Gastroesophageal sphincter (tissue), 4 donors: Measurements from ENCODE around the gene NR2E1. TPM values are rescaled to one million over a fixed set of nuclear protein-coding genes. Genes with fewer than 3 reads are reported as not detected.

Experiments
- ATAC-seq: fragments of 150-250 bp; one replicate; pipeline ENCODE4 v1.9.1; 2016; ENCODE audit warnings: mild to moderate bottlenecking, moderate library complexity
- H3K27ac ChIP-seq, 4 donors: fragments of 200-600 bp; sonication (generic) in 3 of 4; 1 replicate in 3 of 4; 2 replicates in 1 of 4; pipeline ENCODE4 v1.5.1; 2016 to 2019
- H3K27me3 ChIP-seq: fragments of 200-600 bp; sonication (generic); one replicate; pipeline ENCODE4 v1.5.1; 2019
- H3K36me3 ChIP-seq, 2 donors: fragments of 200-600 bp; sonication (generic); one replicate each; pipeline ENCODE4 v1.5.1; 2019; ENCODE audit warnings: control low read depth in 1 of 2
- H3K4me1 ChIP-seq, 3 donors: fragments of 200-600 bp; sonication (generic); 1 replicate in 2 of 3; 2 replicates in 1 of 3; pipeline ENCODE4 v1.5.1; 2016 to 2019; ENCODE audit warnings: control low read depth in 2 of 3
- H3K4me3 ChIP-seq, 2 donors: fragments of 200-600 bp; sonication (generic); one replicate each; pipeline ENCODE4 v1.5.1; 2019; ENCODE audit warnings: mild to moderate bottlenecking in 1 of 2, moderate library complexity in 1 of 2
- H3K9me3 ChIP-seq, 3 donors: fragments of 200-600 bp; sonication (generic); one replicate each; pipeline ENCODE4 v1.5.1; 2017 to 2019; ENCODE audit warnings: control low read depth in 2 of 3
- EP300 ChIP-seq: sonication (generic); formaldehyde crosslinking; IDR thresholded peaks from one replicate; pipeline ENCODE4 v1.6.1; 2017; ENCODE audit warnings: antibody characterized with exemption, mild to moderate bottlenecking
- POLR2A ChIP-seq, 2 donors: fragments of 450-650 bp; IDR thresholded peaks; one replicate each; pipeline ENCODE4 v1.6.1; 2017; ENCODE audit warnings: antibody characterized with exemption in 2 of 2, mild to moderate bottlenecking in 2 of 2, moderate library complexity in 1 of 2
- POLR2AphosphoS5 ChIP-seq: sonication (generic); formaldehyde crosslinking; IDR thresholded peaks from one replicate; pipeline ENCODE4 v1.6.1; 2017; ENCODE audit warnings: antibody characterized with exemption
- WGBS, 2 donors: methylation state at CpG; one replicate each; pipeline ENCODE4 v1.1.5; 2018; ENCODE audit warnings: low coverage in 1 of 2; 5-methylcytosine and 5-hydroxymethylcytosine counted together
- total RNA-seq, 4 donors: library from RNA; depleted of rRNA; stranded (reverse); fragments of >200 nt; gene quantifications; one replicate each; pipeline ENCODE4 v1.1.0, GENCODE V29; 2016
- TF ChIP-seq, protein P1 (sequence below), 4 experiments: fragments of 200-600 bp in 2 of 4; fragments of 450-650 bp in 2 of 4; sonication (generic) in 1 of 4; IDR thresholded peaks; one replicate each; pipeline ENCODE4 v1.5.1; 2017 to 2019; ENCODE audit warnings: antibody characterized with exemption in 4 of 4, mild to moderate bottlenecking in 2 of 4, moderate library complexity in 2 of 4

NR2E1 gene
- total RNA-seq, 4 donors from 2014 or later = not detected

DNA sequence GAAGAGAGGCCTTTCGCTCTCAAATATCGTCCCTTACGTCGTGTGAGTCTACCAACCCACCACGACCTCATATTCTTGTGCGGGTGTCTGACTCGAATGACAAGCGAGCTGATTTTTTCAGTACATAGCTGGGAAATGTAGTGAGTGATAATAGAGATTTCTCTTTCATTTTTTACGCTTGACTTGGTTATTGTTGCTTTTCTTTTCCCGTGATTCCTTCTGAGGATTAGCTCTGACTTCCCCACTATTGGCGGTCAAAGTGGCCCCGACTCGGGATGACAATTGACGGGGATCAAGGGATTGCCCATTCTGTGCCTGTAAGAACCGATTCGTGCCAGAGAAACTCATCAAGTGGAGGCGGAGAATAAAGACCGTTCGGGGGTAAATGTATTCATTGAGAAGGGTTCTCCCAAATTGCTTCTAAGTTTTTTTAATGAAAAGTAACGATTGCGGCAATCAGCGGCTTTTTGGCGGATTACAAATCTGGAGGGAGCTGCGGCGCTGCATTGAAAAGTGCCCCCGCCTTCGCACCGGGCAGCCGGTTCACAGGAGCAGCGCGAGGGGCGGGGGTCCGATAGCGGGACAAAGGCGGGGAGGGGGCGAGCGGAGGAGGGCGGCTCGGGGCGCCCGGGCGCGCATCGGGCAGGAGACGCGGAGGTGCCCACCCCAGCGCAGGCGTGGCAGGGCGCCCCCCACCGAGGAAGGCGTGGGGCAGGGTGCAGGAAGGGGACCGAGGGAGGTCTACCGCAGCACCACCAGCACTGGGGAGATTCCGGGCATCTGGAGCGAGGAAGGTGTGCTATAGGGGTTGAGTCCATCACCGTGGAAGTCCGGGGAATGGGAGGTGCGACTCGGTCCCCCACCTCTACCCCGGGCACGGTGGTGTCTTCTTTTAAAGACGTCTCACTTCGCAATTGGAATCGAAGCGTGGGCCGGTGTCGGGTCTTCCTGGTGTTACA is 46.7 kb upstream of the NR2E1 start:
- Histone ChIP-seq H3K27me3 (peaks cover 100% of the 10 kb centered on the region), H3K4me1 (peaks cover 0 to 49% (median 29%) of the 10 kb centered on the region in 3 donors), H3K36me3 (no peaks in the 10 kb centered on the region), H3K4me3 (peak overlapping the region; percentile 3 to 68), H3K9me3 (peaks cover 0 to under 1% (median 0%) of the 10 kb centered on the region in 3 donors), H3K27ac (no peak overlapping the region)
- ATAC-seq = no peak
- TF ChIP-seq, protein P1, sequence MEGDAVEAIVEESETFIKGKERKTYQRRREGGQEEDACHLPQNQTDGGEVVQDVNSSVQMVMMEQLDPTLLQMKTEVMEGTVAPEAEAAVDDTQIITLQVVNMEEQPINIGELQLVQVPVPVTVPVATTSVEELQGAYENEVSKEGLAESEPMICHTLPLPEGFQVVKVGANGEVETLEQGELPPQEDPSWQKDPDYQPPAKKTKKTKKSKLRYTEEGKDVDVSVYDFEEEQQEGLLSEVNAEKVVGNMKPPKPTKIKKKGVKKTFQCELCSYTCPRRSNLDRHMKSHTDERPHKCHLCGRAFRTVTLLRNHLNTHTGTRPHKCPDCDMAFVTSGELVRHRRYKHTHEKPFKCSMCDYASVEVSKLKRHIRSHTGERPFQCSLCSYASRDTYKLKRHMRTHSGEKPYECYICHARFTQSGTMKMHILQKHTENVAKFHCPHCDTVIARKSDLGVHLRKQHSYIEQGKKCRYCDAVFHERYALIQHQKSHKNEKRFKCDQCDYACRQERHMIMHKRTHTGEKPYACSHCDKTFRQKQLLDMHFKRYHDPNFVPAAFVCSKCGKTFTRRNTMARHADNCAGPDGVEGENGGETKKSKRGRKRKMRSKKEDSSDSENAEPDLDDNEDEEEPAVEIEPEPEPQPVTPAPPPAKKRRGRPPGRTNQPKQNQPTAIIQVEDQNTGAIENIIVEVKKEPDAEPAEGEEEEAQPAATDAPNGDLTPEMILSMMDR (IDR thresholded peaks at IDR 0.05) = no peak
- TF ChIP-seq POLR2A (IDR thresholded peaks at IDR 0.05) (no peak), POLR2AphosphoS5 (no peak), EP300 (no peak)
- WGBS, 2 donors = 4 to 7% methylated on average over 21 to 34 of the region's 67 CpGs

DNA sequence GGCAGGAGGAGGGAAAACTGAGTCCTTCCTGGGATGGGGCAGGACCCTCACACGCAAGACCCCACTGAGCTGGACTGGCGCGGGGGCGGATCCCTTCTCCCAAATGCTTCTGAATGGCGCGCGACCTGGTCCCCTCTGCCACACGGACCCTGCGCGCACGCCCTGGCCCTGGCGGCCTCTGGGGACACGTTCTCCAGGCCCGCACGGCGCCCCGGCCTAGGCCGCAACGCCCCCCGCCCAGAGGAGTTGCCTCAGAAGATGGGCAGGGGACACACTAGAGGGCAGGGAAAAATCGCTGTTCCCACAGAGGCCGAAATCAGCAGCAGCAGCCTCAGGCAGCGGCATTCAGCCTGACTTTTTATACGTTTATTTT is 46.1 kb upstream of the NR2E1 start:
- Histone ChIP-seq H3K4me1 (peaks cover 0 to 43% (median 28%) of the 10 kb centered on the region in 3 donors), H3K27me3 (peaks cover 100% of the 10 kb centered on the region), H3K36me3 (no peaks in the 10 kb centered on the region), H3K9me3 (peaks cover 0 to 7% (median 0%) of the 10 kb centered on the region in 3 donors), H3K4me3 (no peak overlapping the region), H3K27ac (no peak overlapping the region)
- ATAC-seq = no peak
- 80 to 82% methylated on average over 1 to 4 of the region's 24 CpGs for WGBS, 2 donors
- TF ChIP-seq EP300 = no peak

DNA sequence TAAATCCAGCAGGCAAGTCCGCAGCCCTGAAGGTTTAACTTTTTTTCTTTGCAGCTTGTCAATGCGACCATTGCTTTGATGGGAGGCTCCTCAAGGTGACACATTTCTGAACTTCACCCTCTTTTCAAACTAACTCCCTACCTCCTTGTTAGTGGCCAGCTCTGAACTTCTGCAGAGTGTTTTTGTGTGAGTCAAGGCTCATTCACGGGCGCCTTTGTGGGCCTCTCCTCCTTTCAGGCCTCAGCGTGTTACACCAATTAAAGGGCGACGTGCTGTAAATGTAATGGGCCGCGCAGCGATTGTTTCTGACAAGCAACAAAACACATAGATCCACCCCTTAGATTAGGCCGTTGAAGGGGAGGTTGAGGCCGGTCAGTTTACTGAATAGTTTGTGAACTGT is 45.5 kb upstream of the NR2E1 start:
- Histone ChIP-seq H3K4me3 (no peak overlapping the region), H3K9me3 (peaks cover 0 to 8% (median 0%) of the 10 kb centered on the region in 3 donors), H3K27ac (no peak overlapping the region), H3K36me3 (no peaks in the 10 kb centered on the region), H3K27me3 (peaks cover 100% of the 10 kb centered on the region), H3K4me1 (peaks cover 0 to 37% (median 23%) of the 10 kb centered on the region in 3 donors)
- 83 to 88% methylated on average over 1 to 11 of the region's 12 CpGs for WGBS, 2 donors
- ATAC-seq = no peak
- TF ChIP-seq, protein P1 (IDR thresholded peaks at IDR 0.05) = no peak
- TF ChIP-seq EP300 = no peak

DNA sequence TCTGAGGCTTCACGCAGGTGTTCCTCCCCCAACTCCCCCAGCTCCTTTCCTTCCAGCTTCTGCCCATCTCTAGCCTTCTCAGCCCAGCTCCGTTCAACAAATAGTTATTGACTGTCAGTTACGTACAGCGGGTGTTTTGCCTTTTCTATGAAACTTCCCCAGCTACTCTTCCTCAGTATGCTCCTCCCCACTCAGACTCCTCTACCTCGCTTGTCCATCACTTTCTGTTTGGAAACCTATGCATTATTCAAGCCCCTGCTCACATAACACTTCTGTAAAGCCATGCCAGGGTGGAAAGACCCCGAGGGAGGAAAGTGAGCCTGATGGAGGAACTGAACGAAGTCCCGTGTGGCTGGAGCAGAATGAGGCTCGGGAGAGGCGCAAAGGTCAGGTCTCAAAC is 44.2 kb upstream of the NR2E1 start:
- peaks cover 0 to 31% (median 18%) of the 10 kb centered on the region in 3 donors for H3K4me1 ChIP-seq
- WGBS, 2 donors = 40 to 43% methylated on average over 5 to 10 of the region's 10 CpGs
- no peak overlapping the region for H3K27ac ChIP-seq
- H3K9me3 ChIP-seq = peaks cover 0 to 8% (median 0%) of the 10 kb centered on the region in 3 donors
- H3K4me3 ChIP-seq = no peak overlapping the region
- peaks cover 100% of the 10 kb centered on the region for H3K27me3 ChIP-seq
- TF ChIP-seq, protein P1 (IDR thresholded peaks at IDR 0.05) = no peak
- TF ChIP-seq EP300 = no peak
- no peak for TF ChIP-seq POLR2AphosphoS5
- no peak for TF ChIP-seq POLR2A (IDR thresholded peaks at IDR 0.05)
- ATAC-seq = no peak
- no peaks in the 10 kb centered on the region for H3K36me3 ChIP-seq

DNA sequence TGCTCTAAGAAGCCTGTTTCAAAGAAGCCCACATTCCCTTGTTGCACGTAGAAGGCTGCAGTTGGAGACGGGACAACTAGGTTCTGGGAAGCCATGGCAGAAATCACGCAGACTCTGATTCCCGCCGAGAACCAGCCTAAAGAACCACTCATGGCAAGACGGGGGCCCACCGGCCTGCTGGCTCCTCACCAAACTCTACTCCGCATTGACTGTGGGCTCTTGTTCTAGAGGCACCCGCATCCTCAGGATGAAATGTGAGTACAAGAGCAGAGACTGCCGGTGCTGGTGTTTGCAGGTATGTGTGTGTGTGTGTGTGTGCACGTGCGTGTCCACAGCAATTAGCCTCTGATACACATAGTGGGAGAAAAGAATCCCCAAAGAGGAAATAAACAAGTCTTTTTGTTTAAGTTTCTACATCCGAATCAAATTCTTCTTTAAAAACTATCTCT is 42.3 kb upstream of the NR2E1 start:
- H3K27me3 ChIP-seq = peaks cover 94% of the 10 kb centered on the region
- WGBS, 2 donors = 10 to 38% methylated on average over 6 of the region's 13 CpGs
- H3K27ac ChIP-seq = no peak overlapping the region
- H3K36me3 ChIP-seq = no peaks in the 10 kb centered on the region
- H3K4me1 ChIP-seq = peaks cover 0 to 13% (median 8%) of the 10 kb centered on the region in 3 donors
- no peak overlapping the region for H3K4me3 ChIP-seq
- no peak for ATAC-seq
- no peak for TF ChIP-seq POLR2A (IDR thresholded peaks at IDR 0.05)
- TF ChIP-seq, protein P1 (IDR thresholded peaks at IDR 0.05) = no peak
- no peak for TF ChIP-seq EP300
- peaks cover 0 to 8% (median 0%) of the 10 kb centered on the region in 3 donors for H3K9me3 ChIP-seq
